KOPT-K1 (cell line): Measurements from ENCODE around the gene KRTAP4-6.
"Not testable (repeated sequence)": the region's sequence is repeated elsewhere in the genome, so short reads cannot be mapped to it uniquely, and the experiment has no call there.

Experiments
- H3K27ac ChIP-seq: fragments of 200-600 bp; sonication (generic); 2 replicates; pipeline ENCODE4 v1.5.1; 2016; ENCODE audit warnings: antibody characterized with exemption, mild to moderate bottlenecking, low read depth, low read length; ENCODE audit not compliant: poor library complexity, severe bottlenecking
- H3K36me3 ChIP-seq: fragments of 200-600 bp; sonication (generic); 2 replicates; pipeline ENCODE4 v1.5.1; 2017; ENCODE audit warnings: antibody characterized with exemption, mild to moderate bottlenecking, low read length, moderate library complexity; ENCODE audit not compliant: insufficient read depth
- H3K9me3 ChIP-seq: fragments of 200-600 bp; sonication (generic); 2 replicates; pipeline ENCODE4 v1.5.1; 2017; ENCODE audit warnings: antibody characterized with exemption, low read length, mild to moderate bottlenecking; ENCODE audit not compliant: insufficient read depth, poor library complexity, severe bottlenecking

KRTAP4-6 gene

DNA sequence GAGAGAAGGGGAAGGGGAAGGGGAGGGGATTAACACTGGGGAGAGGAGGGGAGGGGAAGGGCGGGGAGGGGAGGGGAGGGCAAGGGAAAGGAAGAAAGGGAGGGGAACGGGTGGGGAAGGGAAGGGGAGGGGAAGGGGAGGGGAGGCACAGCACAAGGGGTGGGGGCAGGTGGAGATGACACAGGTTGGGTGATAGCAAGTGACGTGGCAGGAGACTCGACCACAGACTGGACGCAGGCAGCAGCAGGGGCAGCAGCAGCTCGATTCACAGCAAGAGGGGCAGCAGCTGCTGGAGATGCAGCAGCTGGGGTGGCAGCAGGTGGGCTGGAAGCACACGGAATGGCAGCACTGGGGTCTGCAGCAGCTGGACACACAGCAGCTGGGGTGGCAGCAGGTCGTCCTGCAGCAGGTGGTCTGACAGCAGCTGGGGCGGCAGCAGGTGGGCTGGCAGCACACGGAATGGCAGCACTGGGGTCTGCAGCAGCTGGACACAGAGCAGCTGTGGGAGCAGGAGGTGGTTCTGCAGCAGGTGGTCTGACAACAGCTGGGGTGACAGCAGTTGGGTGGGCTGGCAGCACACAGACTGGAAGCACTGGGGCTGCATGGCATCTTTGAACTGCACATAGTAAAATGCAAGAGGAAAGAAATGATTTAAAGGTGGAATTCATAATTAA lies 38.6 kb downstream of the KRTAP4-6 start, which contains the start of gene KRTAP4-16:
TSS of gene KRTAP4-16 (minus strand) at position 624 of the 674 bp plus-strand sequence. CDS start at position 624, 0 bp downstream.
- Histone ChIP-seq H3K36me3 (no peaks in the 10 kb centered on the region), H3K9me3 (no peaks in the 10 kb centered on the region), H3K27ac (no peak within 1 kb of the TSS)

DNA sequence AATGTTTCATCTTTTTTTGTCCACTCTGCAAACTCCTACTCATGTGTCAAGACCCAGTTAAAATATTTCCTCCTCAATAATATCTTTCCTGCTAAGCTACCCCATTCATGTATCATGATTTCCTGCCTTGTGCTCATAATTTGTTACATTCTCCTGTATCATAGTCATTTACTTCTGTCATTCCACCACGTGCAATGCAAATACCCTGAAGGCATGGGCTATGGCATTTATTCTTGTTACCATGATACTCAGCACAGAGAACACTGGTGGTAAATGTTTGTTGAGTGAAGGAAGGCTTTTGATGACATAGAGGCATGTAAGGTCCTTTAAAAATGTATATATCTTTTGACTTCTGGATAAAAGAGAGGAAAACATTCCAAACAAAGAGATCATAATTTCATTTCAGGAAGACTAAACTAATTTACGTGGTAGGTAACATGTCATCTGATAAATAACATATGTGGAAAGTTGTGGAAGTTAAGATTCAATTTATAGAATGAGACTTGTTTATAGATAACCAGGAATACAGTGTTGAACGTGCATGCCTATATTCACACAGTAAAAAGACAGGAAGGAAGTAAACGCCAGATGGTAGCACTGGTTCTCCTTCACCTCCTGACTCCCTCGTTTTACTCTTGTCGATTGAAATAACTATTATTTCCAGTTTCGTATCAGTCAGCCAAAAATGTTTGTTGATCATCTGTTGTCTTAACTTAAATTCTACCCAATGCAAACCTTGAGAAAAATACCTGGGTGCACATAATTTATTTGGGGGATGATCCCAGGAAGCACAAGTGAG lies 40.5 kb downstream of the KRTAP4-6 start:
- H3K27ac ChIP-seq, H3K36me3 ChIP-seq, H3K9me3 ChIP-seq: not testable (repeated sequence)

DNA sequence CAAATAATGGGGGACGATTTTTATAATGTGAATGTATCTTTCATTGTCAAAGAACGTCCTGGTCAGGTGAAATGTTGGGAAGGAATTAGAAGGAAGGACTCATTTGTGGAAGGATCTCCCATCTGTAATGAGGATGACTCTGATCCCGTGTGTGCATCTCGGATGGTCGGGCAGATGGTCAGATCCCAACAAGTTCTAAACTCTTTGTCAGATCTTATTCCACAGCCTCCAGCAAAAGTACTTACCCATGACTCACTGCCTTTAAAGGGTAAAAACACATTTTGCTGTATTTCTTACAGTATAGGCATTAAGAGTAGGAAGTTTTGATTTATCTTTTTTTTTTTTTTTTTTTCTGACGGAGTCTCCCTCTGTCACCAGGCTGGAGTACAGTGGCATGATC lies 41.9 kb downstream of the KRTAP4-6 start:
- Histone ChIP-seq H3K27ac (no peak overlapping the region), H3K9me3 (peaks cover 3% of the 10 kb centered on the region), H3K36me3 (no peaks in the 10 kb centered on the region)

DNA sequence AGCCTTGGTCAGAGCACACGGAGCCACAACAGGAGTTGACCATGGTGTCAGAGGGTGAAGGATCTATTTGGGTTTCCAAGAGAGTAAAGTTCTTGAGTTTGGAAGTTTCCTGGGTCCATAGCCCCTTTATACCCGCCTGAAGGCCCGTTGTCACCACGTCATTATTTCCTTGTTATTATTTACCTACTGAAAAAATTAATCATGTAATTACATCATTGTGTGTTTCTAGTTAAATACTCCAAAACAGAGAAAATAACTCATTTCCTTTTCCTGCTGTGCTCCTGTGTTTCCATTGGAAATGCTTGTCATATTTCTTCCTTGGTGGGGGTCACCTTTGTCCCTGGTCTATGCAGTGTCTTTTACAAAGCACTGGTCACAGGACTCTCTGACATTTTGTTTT lies 42.3 kb downstream of the KRTAP4-6 start, which contains the start of gene KRTAP4-8:
TSS of gene KRTAP4-8 (minus strand) at position 101 of the 400 bp plus-strand sequence. CDS start at position 43, 58 bp downstream.
- H3K9me3 ChIP-seq, result peaks cover 6% of the 10 kb centered on the region
- H3K27ac ChIP-seq, result no peak within 1 kb of the TSS
- H3K36me3 ChIP-seq, result no peaks in the 10 kb centered on the region

DNA sequence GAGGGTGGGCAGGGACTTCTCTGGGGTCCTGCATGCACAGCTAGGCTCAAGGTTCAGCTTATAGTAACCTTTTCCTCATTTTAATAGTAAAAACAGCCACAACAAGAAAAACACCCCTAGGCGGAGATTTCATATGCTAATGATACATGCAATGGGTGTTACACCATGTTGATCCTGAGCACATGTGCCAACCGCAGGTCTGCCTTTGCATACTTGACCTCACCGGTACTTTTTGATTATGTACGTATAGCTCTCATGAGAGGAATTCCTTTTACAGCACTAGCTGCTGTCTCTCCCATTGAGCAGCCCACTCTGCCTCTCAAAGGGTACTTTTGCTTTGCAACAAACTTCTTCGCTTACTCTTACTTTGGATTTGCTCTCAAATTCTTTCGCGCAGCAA lies 44.3 kb downstream of the KRTAP4-6 start:
- no peak overlapping the region for H3K27ac ChIP-seq
- H3K36me3 ChIP-seq, result no peaks in the 10 kb centered on the region
- peaks cover 12% of the 10 kb centered on the region for H3K9me3 ChIP-seq
